ENCODE data around the gene PBXIP1.

DNA sequence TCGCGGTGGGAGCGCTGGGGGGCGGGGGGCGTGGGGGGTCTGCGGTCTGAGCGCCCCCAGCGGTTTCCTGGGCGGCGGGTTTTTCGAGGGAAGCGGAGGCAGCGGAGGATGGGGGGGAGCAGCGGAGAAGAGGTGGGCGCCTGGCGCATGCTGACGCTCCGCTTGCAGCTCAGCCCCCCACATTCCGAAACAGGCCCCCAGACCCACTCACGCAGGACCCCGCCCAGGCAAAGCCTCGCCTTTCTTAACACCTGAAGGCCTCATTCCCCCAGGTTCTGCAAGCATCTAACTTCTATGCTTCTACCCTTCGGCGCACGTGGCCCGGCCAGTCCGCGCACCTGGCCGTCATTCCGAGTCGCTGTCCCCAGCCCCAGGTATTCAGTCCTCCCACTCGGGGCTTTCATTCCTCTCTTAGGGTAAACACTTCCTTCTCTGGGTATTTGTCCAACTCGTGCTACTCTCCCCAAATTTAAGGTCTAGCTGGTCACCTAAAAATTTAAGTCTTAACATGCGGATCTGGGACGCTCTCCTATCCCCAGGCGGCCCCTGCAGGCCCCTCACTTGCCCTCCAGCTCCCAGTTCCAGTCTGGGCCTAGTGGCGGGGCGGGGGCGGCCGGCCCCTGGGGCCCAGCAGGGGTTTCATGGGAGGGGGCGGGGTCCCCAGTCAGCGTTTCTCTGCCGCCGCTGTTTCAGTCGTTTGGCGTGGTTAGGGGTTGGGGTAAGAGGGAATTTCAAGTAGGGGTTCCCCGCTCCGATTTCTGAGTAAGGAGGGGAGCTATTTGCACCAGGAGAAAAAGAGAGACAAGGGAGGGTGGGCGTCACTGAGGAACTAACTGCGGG, 43.9 kb upstream of the PBXIP1 start:
- TF ChIP-seq, protein P1, sequence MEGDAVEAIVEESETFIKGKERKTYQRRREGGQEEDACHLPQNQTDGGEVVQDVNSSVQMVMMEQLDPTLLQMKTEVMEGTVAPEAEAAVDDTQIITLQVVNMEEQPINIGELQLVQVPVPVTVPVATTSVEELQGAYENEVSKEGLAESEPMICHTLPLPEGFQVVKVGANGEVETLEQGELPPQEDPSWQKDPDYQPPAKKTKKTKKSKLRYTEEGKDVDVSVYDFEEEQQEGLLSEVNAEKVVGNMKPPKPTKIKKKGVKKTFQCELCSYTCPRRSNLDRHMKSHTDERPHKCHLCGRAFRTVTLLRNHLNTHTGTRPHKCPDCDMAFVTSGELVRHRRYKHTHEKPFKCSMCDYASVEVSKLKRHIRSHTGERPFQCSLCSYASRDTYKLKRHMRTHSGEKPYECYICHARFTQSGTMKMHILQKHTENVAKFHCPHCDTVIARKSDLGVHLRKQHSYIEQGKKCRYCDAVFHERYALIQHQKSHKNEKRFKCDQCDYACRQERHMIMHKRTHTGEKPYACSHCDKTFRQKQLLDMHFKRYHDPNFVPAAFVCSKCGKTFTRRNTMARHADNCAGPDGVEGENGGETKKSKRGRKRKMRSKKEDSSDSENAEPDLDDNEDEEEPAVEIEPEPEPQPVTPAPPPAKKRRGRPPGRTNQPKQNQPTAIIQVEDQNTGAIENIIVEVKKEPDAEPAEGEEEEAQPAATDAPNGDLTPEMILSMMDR (IDR thresholded peaks at IDR 0.05) = peak in 1 of 6 experiments; percentile 2
- TF ChIP-seq POLR2A (IDR thresholded peaks at IDR 0.05) = no peak
